Limb (tissue), 2 donors: ENCODE results near the gene ZNF561.
"Not testable (repeated sequence)": the region's sequence is repeated elsewhere in the genome, so short reads cannot be mapped to it uniquely, and the experiment has no call there.

Source experiments
- DNase-seq, 2 donors: peaks; one replicate each; pipeline ENCODE4 v3.0.0-alpha.2; 2016; ENCODE audit errors: extremely low spot score in 2 of 2

Gene ZNF561

DNA sequence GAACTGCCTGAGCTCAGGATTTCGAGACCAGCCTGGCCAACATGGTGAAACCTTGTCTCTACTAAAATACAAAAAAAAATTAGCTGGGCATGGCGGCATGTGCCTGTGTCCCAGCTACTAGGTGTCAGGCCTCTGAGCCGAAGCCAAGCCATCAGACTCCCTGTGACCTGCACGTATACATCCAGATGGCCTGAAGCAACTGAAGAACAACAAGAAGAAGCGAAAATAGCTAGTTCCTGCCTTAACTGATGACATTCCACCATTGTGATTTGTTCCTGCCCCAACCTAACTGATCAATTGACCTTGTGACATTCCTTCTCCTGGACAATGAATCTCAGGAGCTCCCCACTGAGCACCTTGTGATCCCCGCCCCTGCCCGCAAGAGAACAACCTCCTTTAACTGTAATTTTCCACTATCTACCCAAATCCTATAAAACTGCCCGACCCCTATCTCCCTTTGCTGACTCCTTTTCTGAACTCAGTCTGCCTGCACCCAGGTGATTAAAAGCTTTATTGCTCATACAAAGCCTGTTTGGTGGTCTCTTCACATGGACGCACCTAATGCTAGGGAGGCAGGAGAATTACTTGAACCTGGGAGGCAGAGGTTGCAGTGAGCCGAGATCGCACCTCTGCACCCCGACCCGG, 38.8 kb downstream of the ZNF561 start:
- not testable (repeated sequence) for DNase-seq

DNA sequence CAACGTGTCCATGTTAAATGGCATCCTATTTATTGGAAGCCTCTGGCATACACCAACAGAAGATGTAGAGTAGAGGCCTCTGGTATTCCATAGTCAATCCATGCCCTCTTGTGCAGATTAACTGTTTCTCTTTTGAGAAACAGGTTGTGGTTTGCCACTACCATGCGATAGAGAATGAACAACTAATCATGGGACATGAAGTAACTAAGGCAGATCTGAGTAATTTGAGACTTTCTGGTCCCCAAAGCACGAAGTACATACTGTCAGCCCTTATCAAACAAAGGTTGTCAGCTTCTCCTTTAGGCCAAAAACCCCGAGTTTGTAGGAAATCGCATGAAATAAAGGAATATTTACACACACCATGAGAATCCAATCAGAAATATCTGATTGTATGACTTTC, 40.3 kb downstream of the ZNF561 start:
- DNase-seq: no peak

DNA sequence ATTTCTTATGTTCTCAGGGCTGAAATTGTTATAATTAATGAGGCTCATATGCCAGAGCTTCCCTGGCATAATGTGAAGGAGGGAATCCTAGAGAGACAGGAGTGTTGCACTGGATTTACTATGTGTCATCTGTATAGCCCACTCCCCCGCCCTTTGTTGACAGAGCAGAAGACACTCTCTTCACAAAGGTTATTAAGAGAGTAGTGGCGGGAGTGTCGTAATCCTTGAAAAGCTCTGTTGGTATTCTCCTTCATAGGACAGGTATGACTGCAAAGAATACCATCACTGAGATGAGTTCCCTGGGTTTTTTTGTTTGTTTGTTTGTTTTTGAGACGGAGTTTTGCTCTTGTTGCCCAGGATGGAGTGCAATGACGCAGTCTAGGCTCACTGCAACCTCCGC, 50.8 kb downstream of the ZNF561 start:
- no peak for DNase-seq

DNA sequence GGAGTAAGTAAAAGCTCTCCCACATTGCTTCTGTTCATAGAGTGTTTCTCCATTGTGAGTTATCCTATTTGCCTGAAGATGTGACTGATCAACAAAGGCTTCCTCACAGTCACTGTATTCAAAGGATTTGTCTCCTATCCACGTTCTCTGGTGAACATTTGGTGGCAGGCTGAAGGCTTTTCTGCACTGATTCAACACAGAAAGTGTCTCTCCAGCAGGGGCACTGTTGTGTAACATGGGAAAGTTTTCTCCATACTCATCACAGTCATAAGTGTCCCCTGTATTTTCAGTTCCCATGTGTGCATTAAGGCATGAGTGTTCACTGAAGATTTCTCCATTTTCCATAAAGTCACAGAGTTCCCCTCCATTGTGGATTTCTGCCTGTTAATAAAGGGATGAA, 54.3 kb downstream of the ZNF561 start:
- no peak for DNase-seq

DNA sequence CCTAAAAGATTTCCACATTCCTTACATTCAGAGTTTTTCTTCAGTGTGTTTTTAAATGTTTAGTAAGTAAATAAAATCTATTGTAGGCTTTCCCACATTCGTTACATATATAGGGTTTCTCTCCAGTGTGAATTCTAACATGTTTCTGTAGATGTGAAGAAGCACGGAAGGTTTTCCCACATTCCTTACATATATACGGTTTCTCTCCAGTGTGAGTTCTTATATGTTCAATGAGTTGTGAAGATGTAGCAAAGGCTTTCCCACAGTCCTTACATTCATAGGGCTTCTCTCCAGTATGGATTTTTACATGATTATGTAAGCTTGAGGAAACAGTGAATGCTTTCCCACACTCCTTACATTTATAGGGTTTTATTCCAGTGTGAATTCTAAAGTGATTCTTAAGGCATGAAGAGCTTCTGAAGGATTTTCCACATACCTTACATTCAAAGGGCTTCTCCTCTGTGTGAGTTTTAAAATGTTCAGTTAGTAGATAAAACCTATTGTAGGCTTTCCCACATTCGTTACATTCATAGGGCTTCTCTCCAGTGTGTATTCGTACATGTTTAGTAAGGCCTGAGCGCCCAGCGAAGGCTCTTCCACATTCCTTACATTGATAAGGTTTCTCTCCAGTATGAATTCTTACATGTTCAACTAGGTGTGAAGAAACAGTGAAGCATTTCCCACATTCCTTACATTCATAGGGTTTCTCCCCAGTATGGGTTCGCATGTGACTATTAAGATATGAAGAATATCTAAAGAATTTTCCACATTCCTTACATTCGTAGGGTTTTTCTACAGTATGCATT, 54.9 kb downstream of the ZNF561 start:
- no peak for DNase-seq
